Measurements from ENCODE around the gene TCEAL3.
"Not testable (repeated sequence)": the region's sequence is repeated elsewhere in the genome, so short reads cannot be mapped to it uniquely, and the experiment has no call there.

TCEAL3 gene

DNA sequence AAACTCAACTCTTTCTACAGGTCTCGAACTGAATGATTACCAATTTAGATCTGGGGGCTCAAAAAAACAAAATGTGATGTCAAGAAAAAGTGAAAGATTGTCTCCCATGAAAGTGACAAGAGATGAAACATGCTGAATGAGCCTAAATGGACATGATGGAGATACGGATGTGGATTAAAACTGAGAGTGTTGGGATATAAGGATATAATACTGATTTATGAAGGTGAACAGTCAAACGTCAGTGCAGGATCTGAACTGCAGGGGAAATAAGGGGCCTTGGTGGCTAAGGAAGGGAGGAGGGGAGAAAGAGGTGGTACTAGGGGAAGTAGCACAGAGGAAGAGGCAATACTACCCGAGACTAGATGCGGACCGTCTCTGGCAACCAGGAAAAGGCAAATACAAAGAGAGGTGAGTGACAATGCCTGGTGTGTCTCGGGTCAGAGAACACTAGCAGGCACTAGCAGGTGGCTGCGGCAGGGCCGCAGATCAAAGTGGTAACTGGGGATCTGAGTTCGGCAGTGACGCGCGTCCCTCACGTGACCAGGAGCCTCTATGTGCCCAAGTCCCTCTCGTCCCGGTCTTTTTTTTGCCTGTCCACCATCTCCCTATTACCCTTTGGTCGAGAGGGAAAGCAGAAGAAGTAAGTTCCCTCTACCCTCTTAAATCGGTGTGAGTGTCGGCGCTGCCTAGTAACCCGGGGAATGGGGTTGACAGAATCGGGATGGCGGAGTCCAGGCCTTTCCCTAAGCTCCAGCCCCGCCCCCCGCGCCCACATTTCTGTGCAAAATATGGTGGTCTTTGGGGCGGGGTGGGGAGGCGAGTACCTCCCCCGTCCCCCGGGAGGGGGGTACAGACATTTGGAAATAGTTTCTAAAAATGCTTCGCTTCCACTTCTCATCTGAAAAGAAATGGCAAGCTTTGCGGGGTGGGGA, 20.9 kb downstream of the TCEAL3 start, which contains the start of gene TCEAL1:
Gene TCEAL1, plus strand, starts transcription at position 590 of the 932 bp plus-strand sequence. CDS start 942 bp downstream, outside the sequence.
- DNase-seq = peak; percentile 29

DNA sequence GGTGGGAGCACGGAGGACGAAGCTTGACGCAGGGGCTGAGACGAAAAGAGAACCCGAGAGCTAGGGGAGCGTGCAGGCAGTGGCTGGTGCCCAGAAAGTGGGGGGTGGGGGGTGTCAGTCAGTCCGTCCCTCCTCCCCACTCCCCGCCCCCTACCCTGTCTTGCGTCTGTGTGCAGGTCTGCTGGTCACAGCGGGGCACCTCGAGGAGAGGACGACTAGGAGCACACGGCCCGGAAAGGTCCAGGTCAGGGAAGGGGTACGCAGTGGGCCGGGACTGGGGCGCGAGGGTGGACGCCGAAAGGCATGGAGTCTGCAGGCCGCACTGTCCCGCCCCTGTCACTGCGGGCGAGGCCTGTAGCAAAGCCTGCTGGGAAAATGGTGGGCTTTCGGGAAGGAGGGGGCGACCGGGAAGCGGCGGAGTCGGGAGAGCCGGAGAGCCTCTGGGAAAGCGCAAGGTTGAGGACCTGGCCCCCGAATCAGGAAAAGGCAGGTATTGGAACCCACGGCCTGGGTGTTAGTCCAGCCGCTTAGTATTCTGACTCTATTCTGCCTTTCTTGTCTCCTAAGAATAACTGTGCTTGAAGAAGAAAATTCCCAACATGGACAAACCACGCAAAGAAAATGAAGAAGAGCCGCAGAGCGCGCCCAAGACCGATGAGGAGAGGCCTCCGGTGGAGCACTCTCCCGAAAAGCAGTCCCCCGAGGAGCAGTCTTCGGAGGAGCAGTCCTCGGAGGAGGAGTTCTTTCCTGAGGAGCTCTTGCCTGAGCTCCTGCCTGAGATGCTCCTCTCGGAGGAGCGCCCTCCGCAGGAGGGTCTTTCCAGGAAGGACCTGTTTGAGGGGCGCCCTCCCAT, 21.8 kb downstream of the TCEAL3 start:
- DNase-seq = peak; percentile 77

DNA sequence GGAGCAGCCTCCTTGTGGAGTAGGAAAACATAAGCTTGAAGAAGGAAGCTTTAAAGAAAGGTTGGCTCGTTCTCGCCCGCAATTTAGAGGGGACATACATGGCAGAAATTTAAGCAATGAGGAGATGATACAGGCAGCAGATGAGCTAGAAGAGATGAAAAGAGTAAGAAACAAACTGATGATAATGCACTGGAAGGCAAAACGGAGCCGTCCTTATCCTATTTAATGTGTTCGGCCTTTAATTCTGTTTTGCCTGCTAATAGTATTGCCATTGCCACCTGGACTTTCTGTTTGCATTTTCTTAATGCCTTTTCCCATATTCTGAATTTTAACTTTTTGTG, 22.4 kb downstream of the TCEAL3 start:
- DNase-seq = no peak

DNA sequence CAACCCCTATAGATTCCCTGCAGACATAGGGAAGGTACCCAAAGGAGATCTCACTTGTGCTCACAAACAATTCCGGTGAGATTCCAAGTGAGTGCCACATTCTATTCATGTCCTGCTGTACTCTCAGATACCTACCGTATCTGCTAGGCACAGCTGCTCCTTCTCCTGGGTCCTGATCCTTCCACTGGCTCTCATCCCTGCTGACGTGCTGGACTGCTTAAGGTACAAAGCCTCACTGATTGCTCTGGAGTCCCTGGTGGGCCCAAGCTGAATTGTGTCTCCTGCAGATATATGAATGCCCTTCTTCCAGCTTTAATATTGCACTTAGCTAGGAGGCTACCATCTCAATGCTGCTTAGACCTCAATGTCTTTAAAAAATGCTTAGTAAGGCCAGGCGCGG, 23.4 kb downstream of the TCEAL3 start:
- DNase-seq = no peak

DNA sequence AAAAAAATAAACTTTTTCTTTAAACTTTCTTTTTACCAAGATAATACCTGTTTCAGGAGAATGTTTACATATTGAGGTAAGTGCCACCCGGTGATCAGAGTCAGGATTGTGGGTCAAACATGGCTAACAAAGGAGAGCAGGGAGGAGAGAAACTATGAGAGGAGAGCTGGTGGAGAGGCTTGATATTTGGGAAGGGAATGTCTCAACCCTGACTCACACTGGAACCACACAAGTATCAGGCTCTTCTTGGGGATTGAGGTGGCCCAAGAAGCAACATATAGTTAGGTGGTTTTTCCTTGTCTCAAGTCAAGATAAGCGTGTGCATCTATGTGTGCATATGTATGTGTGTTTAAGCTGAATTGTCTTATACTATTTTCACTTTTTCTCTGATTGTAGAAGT, 27.7 kb downstream of the TCEAL3 start:
- no peak for DNase-seq

DNA sequence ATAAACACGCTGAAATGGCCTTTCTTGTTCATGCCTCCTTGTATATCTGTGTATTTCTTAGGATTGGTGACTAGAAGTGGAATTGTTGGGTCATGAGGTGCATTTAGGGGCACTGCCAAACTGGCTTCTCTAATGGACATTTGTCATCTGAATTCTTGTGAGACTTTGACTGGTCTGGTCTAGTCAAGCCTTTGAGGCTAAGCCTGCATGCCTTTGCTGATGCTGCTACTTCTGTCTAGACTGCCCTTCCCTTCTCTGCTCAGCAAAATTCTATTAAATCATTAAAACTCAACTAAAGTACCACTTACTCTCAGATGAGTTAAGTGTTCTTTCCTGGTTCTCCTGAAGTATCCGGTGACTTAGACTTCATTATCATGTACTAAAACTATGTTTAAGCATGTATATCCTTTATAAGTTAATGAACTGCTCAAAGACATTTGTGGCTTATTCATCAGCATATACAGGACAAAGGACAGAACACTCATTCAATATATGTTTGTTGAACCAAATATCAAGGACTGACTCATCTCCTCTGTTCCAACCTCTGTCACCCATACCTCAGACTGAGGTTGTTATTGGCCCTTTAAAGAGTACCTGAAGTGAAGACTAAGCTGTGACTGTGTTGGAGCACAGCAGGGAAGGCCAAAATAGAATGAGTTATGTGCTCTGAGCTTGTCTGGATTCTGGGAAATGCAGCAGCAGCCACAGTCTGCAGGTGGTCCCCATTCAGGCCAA, 30.0 kb downstream of the TCEAL3 start:
- DNase-seq = no peak

DNA sequence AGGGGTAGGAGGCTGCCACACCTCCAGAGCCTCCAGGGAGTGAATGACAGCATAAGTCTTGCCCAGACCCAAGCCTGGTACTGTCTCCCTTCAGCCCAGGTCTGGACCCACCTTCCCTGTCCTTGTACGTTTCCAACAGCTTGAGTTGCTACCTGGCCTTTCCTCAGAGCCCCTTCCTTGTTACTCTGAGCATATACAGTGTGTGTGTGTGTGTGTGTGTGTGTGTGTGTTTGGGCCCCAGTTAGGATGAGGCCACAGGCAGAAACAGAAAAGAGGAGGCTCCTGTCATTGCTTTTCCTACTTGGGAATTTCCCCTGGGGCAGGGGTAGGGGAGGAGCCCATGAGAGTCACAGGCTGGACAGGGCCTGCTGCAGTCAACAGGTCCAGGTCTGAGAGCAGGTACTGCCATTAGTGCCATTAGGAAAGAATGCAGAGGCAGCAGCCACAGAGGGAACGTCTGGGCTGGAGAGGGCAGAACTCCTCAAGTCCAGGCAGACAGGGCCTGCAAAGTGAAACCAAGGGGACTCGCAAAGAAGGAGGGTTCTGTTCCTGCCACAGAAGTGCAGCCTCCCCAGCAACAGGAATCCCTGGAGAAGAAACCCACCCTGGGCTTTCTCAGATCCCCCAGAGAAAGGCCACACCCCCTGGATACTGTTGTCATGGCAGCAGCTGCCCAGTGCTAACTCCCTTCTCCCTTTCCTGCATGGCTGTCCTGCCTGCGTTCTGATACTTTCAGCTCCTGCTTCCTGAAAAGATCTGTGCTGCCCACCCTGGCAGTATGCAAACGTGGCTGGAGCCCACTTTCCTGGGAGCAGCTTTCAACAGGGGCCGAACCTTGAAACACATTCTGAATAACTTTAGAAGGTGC, 30.9 kb downstream of the TCEAL3 start:
- peak; percentile 4 for DNase-seq

DNA sequence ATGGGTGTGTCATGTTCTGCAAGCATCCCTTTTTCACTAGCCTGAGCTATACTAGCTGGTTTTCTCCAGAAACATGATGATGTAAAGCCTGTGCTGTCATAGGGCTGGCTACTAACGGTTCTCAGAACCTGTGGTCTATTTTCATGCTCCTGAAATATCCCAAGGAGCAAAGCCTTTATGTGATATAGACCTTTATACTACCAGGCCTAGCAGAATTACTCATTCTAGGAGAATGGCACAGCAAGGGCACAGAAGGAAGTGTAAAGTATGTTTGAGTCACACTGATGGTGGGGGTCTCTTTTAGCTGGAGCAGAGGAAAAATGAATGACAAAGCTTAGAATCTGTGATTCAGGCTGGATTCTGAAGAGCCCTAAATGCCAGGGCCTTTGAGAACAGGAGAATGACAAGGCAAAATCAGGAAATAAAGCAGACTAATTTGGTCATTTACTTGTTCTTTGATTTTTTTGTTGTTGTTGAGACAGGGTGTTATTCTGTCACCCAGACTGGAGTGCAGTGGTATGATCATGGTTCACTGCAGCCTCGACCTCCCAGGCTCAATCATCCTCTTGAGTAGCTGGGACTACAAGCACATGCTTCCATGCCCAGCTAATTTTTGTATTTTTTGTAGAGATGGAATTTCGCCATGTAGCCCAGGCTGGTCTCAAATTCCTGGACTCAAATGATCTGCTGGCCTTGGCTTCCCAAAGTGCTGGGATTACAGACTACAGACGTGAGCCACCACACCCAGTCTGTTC, 32.8 kb downstream of the TCEAL3 start:
- DNase-seq = no peak

DNA sequence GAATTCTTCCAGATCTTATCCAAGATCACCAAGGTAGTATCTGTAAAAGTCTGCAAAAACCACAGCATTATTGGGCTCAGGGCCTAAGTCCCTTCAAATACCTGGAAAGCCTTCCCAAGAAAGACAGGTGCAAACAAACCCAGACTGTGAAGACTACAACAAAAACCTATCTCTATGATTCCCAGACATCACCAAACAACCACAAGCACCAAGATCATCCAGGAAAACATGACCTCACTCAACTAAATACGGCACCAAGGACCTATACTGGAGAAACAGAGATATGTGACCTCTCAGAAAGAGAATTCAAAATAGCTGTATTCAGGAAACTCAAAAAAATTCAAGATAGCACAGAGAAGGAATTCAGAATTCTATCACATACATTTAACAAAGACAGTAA, 36.4 kb downstream of the TCEAL3 start:
- DNase-seq = no peak

DNA sequence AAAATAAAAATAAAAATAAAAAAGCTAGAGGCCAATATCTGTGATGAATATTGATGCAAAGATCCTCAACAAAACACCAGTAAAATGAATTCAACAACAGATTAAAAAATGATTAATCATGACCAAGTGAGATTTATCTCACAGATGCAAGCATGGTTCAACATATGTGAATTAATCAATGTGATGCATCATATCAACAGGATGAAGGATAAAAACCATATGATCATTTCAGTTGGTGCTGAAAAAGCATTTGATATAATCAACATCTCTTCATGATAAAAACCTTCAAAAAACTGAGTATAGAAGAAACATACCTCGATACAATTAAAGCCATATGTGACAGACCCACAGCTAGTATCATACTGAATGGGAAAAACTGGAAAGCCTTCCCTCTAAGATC, 39.9 kb downstream of the TCEAL3 start:
- no peak for DNase-seq

DNA sequence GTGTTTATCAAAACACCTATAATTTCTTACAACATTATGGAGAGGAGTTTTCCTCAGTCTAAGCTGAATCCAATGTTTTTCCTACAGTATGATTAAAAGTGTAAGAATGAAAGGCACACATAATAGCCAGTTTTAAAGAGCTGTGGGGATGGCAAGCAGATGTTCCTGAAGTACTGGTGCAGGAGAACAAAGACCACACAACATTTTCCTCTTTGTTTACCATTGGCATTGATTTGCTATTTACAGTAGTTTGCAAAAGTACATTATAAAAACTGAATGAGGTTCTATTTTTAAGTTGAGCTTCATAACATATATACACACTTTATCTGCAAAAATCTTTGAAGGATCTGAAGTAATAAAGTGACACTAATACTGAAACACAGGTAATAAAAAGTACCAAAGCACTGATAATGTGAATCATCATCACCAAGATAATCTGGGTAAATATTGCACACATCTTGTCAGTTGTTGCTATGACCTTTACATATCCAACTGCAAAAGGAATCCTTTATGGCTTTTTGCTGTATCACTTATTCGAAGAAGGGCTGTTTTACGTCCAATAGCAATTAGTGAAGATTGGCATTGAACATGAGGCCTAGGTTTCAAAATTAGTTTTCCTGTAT, 43.5 kb downstream of the TCEAL3 start:
- no peak for DNase-seq

DNA sequence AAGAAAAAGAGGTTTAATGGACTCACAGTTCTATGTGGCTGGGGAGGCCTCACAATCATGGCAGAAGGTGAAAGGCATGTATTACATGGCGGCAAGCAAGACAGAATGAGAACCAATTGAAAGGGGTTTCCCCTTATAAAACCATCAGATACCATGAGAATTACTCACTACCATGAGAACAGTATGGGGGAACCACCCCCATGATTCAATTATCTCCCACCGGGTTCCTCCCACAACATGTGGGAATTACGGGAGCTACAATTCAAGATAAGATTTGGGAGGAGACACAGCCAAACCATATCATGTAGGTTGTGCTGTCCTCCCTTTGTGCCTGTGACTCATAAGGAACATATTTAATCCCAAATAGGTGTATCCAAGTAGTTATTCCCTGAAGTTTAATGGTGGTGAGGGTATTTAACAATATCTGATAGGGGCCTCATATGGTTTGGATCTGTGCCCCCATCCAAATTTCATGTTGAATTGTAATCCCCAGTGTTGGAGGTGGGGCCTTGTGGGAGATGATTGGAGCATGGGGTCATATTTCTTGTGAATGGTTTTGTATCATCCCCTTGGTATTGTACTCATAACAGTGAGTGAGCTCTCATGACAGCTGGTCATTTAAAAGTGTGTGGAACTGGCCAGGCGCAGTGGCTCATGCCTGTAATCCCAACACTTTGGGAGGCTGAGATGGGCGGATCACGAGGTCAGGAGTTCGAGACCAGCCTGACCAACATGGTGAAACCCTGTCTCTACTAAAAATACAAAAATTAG, 47.7 kb downstream of the TCEAL3 start:
- DNase-seq = not testable (repeated sequence)

DNA sequence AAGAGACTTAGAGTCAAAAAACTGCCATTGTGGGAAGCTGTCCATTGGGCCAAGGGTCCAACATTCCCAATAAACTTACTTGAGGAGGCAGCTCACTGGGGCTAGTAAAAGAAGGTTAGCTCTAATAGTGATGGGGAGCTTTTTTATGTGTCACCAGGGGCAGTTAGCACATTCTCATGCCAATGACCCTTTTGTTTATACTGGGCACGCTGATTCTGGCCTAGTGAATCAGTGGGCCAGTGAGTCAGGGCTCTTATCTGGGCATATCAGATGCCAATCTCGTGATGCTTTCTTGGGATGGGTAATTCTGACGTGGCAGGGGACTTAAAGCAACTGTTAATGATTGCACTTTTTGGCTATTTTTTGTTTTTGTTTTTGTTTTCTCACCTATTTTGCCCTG, 48.9 kb downstream of the TCEAL3 start:
- DNase-seq = no peak

DNA sequence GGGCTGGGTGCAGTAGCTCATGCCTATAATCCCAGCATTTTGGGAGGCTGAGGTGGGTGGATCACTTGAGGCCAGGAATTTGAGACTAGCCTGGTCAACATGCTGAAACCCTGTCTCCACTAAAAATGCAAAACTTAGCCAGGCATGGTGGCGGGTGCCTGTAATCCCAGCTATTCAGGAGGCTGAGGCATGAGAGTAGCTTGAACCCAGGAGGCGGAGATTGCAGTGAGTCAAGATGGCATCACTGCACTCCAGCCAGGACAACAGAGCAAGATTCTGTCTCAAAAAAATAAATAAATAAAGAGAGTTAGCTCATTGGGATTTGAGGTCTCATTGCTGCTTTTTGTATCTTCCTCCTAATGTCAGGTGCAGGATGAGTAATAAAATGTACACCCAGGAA, 49.3 kb downstream of the TCEAL3 start:
- DNase-seq = not testable (repeated sequence)

DNA sequence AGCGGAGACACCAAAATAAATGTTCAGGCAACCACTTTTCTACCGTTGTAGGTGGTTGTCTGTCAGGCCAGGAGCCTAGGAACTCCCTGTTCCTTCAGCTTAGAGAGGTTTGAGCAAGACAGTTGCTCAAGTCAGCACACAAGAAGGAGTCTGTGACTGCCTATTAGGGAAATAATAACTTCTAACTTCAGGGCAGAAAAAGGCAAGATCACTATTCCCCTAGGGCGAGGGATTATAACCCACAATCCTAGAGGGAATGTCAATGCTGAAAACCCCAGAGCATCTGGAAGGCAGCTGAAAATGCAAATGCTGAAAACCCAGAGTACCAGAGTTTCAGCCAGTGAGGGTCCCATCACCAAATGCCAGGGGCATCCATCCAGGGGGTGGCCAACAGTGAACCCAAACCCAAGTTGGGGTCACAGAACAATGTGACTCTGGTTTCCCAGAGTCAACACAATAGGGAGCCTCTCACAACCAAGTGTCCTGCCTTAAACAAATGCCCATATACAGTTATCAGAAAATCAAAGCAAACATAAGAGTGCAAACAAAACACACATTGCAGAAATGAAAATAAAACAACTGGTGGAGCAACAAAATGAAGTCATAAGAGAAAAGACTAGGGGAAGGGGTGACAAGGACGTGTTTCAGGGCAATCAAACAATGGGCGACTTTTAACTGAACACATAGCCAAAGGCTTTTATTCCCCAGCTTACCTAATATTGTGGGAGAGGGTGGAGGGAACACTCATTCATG, 51.1 kb downstream of the TCEAL3 start:
- no peak for DNase-seq

DNA sequence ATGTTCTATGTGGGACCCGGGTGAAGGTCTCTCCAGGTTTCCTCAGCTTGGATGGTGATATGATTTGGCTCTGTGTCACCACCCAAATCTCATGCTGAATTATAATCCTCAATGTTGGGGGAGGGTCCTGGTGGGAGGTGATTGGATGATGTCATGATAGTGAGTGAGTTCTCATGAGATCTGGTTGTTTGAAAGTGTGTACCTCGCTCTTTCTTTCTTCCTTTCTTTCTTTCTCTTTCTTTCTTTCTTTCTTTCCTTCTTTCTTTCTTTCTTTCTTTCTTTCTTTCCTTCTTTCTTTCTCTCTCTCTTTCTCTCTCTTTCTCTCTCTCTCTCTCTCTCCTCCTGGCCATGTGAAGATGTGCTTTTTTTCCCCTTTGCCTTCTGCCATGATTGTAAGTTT, 51.7 kb downstream of the TCEAL3 start:
- DNase-seq = not testable (repeated sequence)
